Stimulated activated CD8-positive, alpha-beta memory T cell treated with anti-CD3 and anti-CD28 coated beads, Interleukin-12 subunit alpha, Interleukin-12 subunit beta, amount 100 ng/mL, for 24 hours (primary cell): Measurements from ENCODE around the gene FRRS1.
"Not testable (repeated sequence)": the region's sequence is repeated elsewhere in the genome, so short reads cannot be mapped to it uniquely, and the experiment has no call there.

ENCODE experiments used
- DNase-seq: peaks from one replicate; pipeline ENCODE4 v3.0.0-alpha.2; 2020; ENCODE audit errors: extremely low read depth

The FRRS1 gene

GRCh38 chr1:99766378-99766800 is at the start of gene FRRS1:
Gene FRRS1 (minus strand): TSS chr1:99766635. CDS start chr1:99748768, 17,867 bp downstream.
- no peak for DNase-seq

- no peak for DNase-seq
These were observed 48.0 kb upstream of the FRRS1 start for GRCh38 chr1:99814373-99814900.

- DNase-seq, result no peak
These were observed 45.3 kb upstream of the FRRS1 start for GRCh38 chr1:99811747-99812146.

- no peak for DNase-seq
These were observed 44.6 kb upstream of the FRRS1 start for GRCh38 chr1:99811075-99811474.

GRCh38 chr1:99808391-99809115 is 42.1 kb upstream of the FRRS1 start:
- no peak for DNase-seq

GRCh38 chr1:99806882-99807281 is 40.4 kb upstream of the FRRS1 start:
- DNase-seq, result no peak

- no peak for DNase-seq
These were observed 35.1 kb upstream of the FRRS1 start for GRCh38 chr1:99801584-99801983.

- DNase-seq, result not testable (repeated sequence)
These were observed 27.4 kb upstream of the FRRS1 start for GRCh38 chr1:99793861-99794260.

GRCh38 chr1:99789715-99790114 is 23.3 kb upstream of the FRRS1 start:
- DNase-seq, result no peak

GRCh38 chr1:99788896-99789295 is 22.5 kb upstream of the FRRS1 start:
- DNase-seq, result no peak

GRCh38 chr1:99786751-99787501 is 20.5 kb upstream of the FRRS1 start:
- no peak for DNase-seq

GRCh38 chr1:99784809-99785255 is 18.4 kb upstream of the FRRS1 start:
- no peak for DNase-seq

GRCh38 chr1:99784143-99784542 is 17.7 kb upstream of the FRRS1 start:
- no peak for DNase-seq

- no peak for DNase-seq
These were observed 16.5 kb upstream of the FRRS1 start for GRCh38 chr1:99782920-99783319.

GRCh38 chr1:99782397-99782796 is 16.0 kb upstream of the FRRS1 start:
- no peak for DNase-seq

GRCh38 chr1:99781798-99782197 is 15.4 kb upstream of the FRRS1 start:
- no peak for DNase-seq

- no peak for DNase-seq
These were observed 11.3 kb upstream of the FRRS1 start for GRCh38 chr1:99777752-99778151.

GRCh38 chr1:99776120-99776519 is 9.7 kb upstream of the FRRS1 start:
- no peak for DNase-seq

- DNase-seq, result no peak
These were observed 6.4 kb upstream of the FRRS1 start for GRCh38 chr1:99772809-99773208.

GRCh38 chr1:99771513-99771918 is 5.1 kb upstream of the FRRS1 start:
- DNase-seq, result no peak

- DNase-seq, result no peak
These were observed 2.2 kb upstream of the FRRS1 start for GRCh38 chr1:99768524-99769245.

GRCh38 chr1:99768104-99768503 is 1.7 kb upstream of the FRRS1 start:
- DNase-seq, result no peak
